Osteocyte (in vitro differentiated cells): Measurements from ENCODE around the gene SHMT2. TPM values are rescaled to one million over a fixed set of nuclear protein-coding genes. Genes with fewer than 3 reads are reported as not detected.

ENCODE experiments used
- DNase-seq: peaks from one replicate; pipeline ENCODE4 v3.0.0; 2021; ENCODE audit warnings: mixed read lengths; ENCODE audit not compliant: unreplicated experiment; ENCODE audit errors: extremely low spot score
- H3K27ac Mint-ChIP-seq: one replicate; pipeline ENCODE4 v1.8.0; 2021; ENCODE audit warnings: mild to moderate bottlenecking, mixed read lengths; ENCODE audit not compliant: unreplicated experiment
- H3K27me3 Mint-ChIP-seq: one replicate; pipeline ENCODE4 v1.8.0; 2021; ENCODE audit warnings: mixed read lengths; ENCODE audit not compliant: unreplicated experiment
- H3K36me3 Mint-ChIP-seq: one replicate; pipeline ENCODE4 v1.8.0; 2021; ENCODE audit warnings: mixed read lengths; ENCODE audit not compliant: unreplicated experiment
- H3K4me1 Mint-ChIP-seq: one replicate; pipeline ENCODE4 v1.8.0; 2021; ENCODE audit warnings: mixed read lengths; ENCODE audit not compliant: unreplicated experiment
- H3K4me3 Mint-ChIP-seq: one replicate; pipeline ENCODE4 v1.8.0; 2021; ENCODE audit warnings: mild to moderate bottlenecking, moderate library complexity, mixed read lengths; ENCODE audit not compliant: unreplicated experiment
- H3K9me3 Mint-ChIP-seq: one replicate; pipeline ENCODE4 v1.8.0; 2021; ENCODE audit warnings: mixed read lengths; ENCODE audit not compliant: unreplicated experiment
- total RNA-seq: library from RNA; stranded (reverse); gene quantifications from 2 replicates; pipeline ENCODE4 v1.2.1, GENCODE V29; 2021
- TF ChIP-seq, protein P1 (sequence below): fragments of 200-600 bp; sonication (generic); IDR thresholded peaks from 2 replicates; pipeline ENCODE4 v1.5.0; 2021; ENCODE audit warnings: antibody characterized with exemption, mild to moderate bottlenecking, moderate library complexity

SHMT2 gene
- total RNA-seq, 1 donor from 2014 or later: 263 TPM

DNA sequence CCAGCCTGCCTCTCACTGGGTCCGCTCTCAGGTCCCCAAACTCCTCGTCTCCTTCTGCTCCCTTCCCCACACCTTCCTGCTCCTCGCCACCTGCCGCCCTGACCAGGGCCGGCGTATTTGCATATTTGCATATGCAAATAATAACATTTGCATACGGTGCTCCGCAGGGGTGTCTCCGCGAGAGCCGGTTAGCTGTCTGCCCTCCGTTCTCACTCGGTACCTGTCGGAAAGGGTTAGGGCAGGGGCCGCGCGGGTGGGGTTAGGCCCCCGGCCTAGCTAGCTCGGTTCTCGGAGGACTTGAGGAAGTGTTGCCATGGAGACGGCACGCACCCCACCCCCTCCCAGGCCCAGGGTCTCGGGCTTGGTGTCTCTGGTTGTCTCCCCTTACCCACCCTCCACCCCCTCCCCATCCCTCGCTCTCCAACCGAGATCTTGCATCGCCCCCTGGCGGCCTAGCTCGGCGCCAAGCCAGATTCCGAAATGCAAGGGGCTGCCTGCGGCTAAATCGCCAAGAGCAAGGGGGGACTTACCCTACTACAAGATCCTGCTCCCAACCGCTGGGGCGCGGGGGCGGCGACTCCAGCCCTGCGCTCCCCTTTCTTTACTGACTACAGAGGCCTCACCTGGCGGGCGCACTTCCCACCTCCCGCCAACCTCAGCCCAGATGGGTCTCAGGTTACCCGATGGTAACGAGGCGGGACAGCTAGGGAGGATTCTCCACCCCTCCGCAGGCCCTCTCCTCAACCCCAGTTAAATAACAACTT lies 13.4 kb downstream of the SHMT2 start:
- DNase-seq: no peak
- Mint-ChIP-seq H3K4me3 (peak overlapping the region; percentile 69), H3K27ac (no peak overlapping the region), H3K36me3 (peaks cover 1% of the 10 kb centered on the region), H3K9me3 (no peaks in the 10 kb centered on the region), H3K27me3 (peaks cover 2% of the 10 kb centered on the region), H3K4me1 (peaks cover 50% of the 10 kb centered on the region)
- TF ChIP-seq, protein P1, sequence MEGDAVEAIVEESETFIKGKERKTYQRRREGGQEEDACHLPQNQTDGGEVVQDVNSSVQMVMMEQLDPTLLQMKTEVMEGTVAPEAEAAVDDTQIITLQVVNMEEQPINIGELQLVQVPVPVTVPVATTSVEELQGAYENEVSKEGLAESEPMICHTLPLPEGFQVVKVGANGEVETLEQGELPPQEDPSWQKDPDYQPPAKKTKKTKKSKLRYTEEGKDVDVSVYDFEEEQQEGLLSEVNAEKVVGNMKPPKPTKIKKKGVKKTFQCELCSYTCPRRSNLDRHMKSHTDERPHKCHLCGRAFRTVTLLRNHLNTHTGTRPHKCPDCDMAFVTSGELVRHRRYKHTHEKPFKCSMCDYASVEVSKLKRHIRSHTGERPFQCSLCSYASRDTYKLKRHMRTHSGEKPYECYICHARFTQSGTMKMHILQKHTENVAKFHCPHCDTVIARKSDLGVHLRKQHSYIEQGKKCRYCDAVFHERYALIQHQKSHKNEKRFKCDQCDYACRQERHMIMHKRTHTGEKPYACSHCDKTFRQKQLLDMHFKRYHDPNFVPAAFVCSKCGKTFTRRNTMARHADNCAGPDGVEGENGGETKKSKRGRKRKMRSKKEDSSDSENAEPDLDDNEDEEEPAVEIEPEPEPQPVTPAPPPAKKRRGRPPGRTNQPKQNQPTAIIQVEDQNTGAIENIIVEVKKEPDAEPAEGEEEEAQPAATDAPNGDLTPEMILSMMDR: peak; percentile 71

GRCh38 chr12:57243521-57244311 lies 14.2 kb downstream of the SHMT2 start:
- Mint-ChIP-seq H3K4me1 (peaks cover 44% of the 10 kb centered on the region), H3K27me3 (peaks cover 2% of the 10 kb centered on the region), H3K27ac (no peak overlapping the region), H3K4me3 (peak overlapping the region; percentile 69), H3K9me3 (no peaks in the 10 kb centered on the region), H3K36me3 (peaks cover 1% of the 10 kb centered on the region)
- TF ChIP-seq, protein P1: peak; percentile 79
- no peak for DNase-seq

DNA sequence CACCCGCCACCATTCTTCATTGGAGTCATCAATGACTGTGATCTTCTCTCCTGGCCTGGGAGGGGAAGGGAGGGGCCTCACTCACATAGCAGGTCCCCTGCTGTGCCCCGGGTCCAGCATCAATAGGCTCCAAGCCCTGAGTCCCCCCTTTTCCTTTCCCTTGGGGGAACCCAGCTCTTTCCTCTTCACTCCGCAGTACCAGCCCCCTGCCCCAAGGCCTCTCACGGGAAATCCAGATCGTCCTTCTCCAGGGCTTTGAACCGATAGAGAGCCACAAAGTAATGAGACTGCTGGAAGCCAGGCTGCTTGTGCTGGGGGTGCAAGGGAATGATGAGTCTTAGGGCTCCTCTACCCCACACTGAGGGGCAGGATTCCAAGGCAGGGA lies 14.8 kb downstream of the SHMT2 start:
- TF ChIP-seq, protein P1: no peak
- no peak overlapping the region for H3K4me3 Mint-ChIP-seq
- H3K27me3 Mint-ChIP-seq: peaks cover 2% of the 10 kb centered on the region
- H3K36me3 Mint-ChIP-seq: peaks cover 1% of the 10 kb centered on the region
- no peak for DNase-seq
- no peak overlapping the region for H3K27ac Mint-ChIP-seq
- no peaks in the 10 kb centered on the region for H3K9me3 Mint-ChIP-seq
- H3K4me1 Mint-ChIP-seq: peaks cover 40% of the 10 kb centered on the region

- DNase-seq: no peak
- H3K27me3 Mint-ChIP-seq: no peaks in the 10 kb centered on the region
- TF ChIP-seq, protein P1: no peak
- peaks cover 22% of the 10 kb centered on the region for H3K4me1 Mint-ChIP-seq
- peaks cover 1% of the 10 kb centered on the region for H3K36me3 Mint-ChIP-seq
- H3K27ac Mint-ChIP-seq: no peak overlapping the region
- no peak overlapping the region for H3K4me3 Mint-ChIP-seq
- no peaks in the 10 kb centered on the region for H3K9me3 Mint-ChIP-seq
These were observed 17.5 kb downstream of the SHMT2 start for GRCh38 chr12:57247041-57247440.
